Spleen (tissue), 11 donors: ENCODE measurements around the gene AGXT2. TPM values are rescaled to one million over a fixed set of nuclear protein-coding genes. Genes with fewer than 3 reads are reported as not detected.

Source experiments
- DNase-seq: peaks from one replicate; pipeline ENCODE4 v3.0.0-alpha.2; 2020
- H3K27ac ChIP-seq, 8 donors: fragments of 200-600 bp; sonication (generic) in 7 of 8; 1 replicate in 4 of 8; 2 replicates in 4 of 8; pipeline versions ENCODE4 v1.5.0 to v1.8.0; 2016 to 2021; ENCODE audit warnings: inconsistent platforms in 4 of 8, mild to moderate bottlenecking in 4 of 8, moderate library complexity in 1 of 8
- H3K27me3 ChIP-seq, 7 donors: fragments of 200-600 bp; sonication (generic) in 6 of 7; replicated peaks in 1 of 7; 1 replicate in 4 of 7; 2 replicates in 3 of 7; pipeline versions ENCODE4 v1.5.0 to v1.8.0; 2016 to 2021; ENCODE audit warnings: inconsistent platforms in 3 of 7, mild to moderate bottlenecking in 1 of 7
- H3K36me3 ChIP-seq, 6 donors: fragments of 200-600 bp; sonication (generic) in 5 of 6; 1 replicate in 4 of 6; 2 replicates in 2 of 6; pipeline versions ENCODE4 v1.5.0 to v1.8.0; 2016 to 2021; ENCODE audit warnings: inconsistent platforms in 2 of 6
- H3K4me1 ChIP-seq, 6 donors: fragments of 200-600 bp; sonication (generic) in 5 of 6; 1 replicate in 3 of 6; 2 replicates in 3 of 6; pipeline versions ENCODE4 v1.5.0 to v1.8.0; 2016 to 2021; ENCODE audit warnings: inconsistent platforms in 3 of 6
- H3K4me3 ChIP-seq, 8 donors: fragments of 200-600 bp; sonication (generic) in 7 of 8; 1 replicate in 4 of 8; 2 replicates in 4 of 8; pipeline versions ENCODE4 v1.5.0 to v1.8.0; 2016 to 2021; ENCODE audit warnings: inconsistent platforms in 4 of 8, mild to moderate bottlenecking in 4 of 8, moderate library complexity in 2 of 8
- H3K9me3 ChIP-seq, 8 donors: fragments of 200-600 bp; sonication (generic) in 7 of 8; 1 replicate in 4 of 8; 2 replicates in 4 of 8; pipeline versions ENCODE4 v1.5.0 to v1.8.0; 2016 to 2021; ENCODE audit warnings: inconsistent platforms in 4 of 8
- POLR2A ChIP-seq, 3 donors: fragments of 450-650 bp; IDR thresholded peaks; one replicate each; pipeline ENCODE4 v1.5.1; 2017; ENCODE audit warnings: antibody characterized with exemption in 3 of 3, mild to moderate bottlenecking in 1 of 3
- POLR2AphosphoS5 ChIP-seq, 3 donors: sonication (generic); formaldehyde crosslinking; IDR thresholded peaks; one replicate each; pipeline ENCODE4 v1.5.1; 2017; ENCODE audit warnings: antibody characterized with exemption in 3 of 3
- WGBS, 5 donors: extraction: QIAGEN DNeasy Blood & Tissue Kit in 3 of 5; methylation state at CpG; one replicate each; pipeline versions ENCODE4 v1.1.5 to v1.1.7; 2013 to 2018; 5-methylcytosine and 5-hydroxymethylcytosine counted together
- intact Hi-C: fragments of 100-400 bp; cut with DNase I; formaldehyde crosslinking; loops from one replicate; pipeline ENCODE4 v1.15.0; 2023; ENCODE audit warnings: low total_unique reads
- polyA plus RNA-seq, 3 donors: library from polyadenylated mRNA; stranded (reverse); fragments of 200-250 nt; gene quantifications; one replicate each; pipeline ENCODE4 v1.2.1, GENCODE V29; 2013
- total RNA-seq, 7 donors: library from RNA; depleted of rRNA in 3 of 7; stranded (reverse); fragments of >200 nt in 3 of 7; fragmentation: NEBNext Ultra II Directional in 4 of 7; extraction: Animal tissue kit (Norgen Biotek cat#: 25700) in 4 of 7; gene quantifications; one replicate each; pipeline versions ENCODE4 v1.1.0 to v1.2.1, GENCODE V29; 2016 to 2021
- TF ChIP-seq, protein P1 (sequence below), 11 experiments: fragments of 200-600 bp in 7 of 11; fragments of 450-650 bp in 4 of 11; sonication (generic) in 4 of 11; IDR thresholded peaks in 8 of 11; conservative IDR thresholded peaks in 3 of 11; 1 replicate in 7 of 11; 2 replicates in 4 of 11; pipeline versions ENCODE4 v1.4.0 to v1.8.0; 2016 to 2021; ENCODE audit warnings: antibody characterized with exemption in 11 of 11, inconsistent platforms in 4 of 11, mild to moderate bottlenecking in 1 of 11
- donor health status: healthy with polysubstance abuse.
- donor health status: DM: no; HTN: no; CAD: no; lungs with moderate emphysema.
- donor health status: DM: no; HTN: no; CAD: no.
- donor health status: Bipolar disorder and iron deficiency.
- donor health status: healthy.
- donor health status: DM: no; HTN: no; CAD: no.
- donor health status: DM: yes; HTN: yes; CAD: no.

The AGXT2 gene
- total and polyA plus RNA-seq, 10 donors = not detected

DNA sequence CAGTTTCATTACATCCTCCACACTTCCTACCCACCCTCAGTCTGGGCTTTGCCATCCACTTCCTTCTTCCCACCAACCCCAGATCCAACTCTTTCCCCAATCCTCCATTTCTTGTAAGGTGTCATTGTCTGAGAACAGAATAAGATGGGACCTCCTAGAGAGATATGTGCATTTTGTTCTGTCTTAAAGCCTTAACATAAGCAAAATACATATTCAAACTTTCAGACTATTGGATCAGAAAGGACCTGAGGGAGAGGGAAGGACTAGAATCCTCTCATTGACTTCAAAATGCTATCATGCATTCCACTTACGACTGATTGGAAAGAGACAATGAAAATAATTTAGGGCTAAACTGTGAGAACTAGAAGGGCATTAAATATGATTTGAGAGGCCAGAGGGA, 43.0 kb downstream of the AGXT2 start:
- H3K4me1 ChIP-seq = peaks cover 0 to 6% (median 0%) of the 10 kb centered on the region in 6 donors
- peaks cover 0 to 31% (median 0%) of the 10 kb centered on the region in 7 donors for H3K27me3 ChIP-seq
- intact Hi-C loops = loop anchor here (5.0 kb wide), 1 partner anchor 532 kb away; no protein-coding TSS in a partner anchor
- no peak overlapping the region for H3K4me3 ChIP-seq
- no peak for DNase-seq
- no peaks in the 10 kb centered on the region for H3K9me3 ChIP-seq
- H3K27ac ChIP-seq = no peak overlapping the region
- H3K36me3 ChIP-seq = no peaks in the 10 kb centered on the region
- WGBS, 5 donors = 85 to 94% (median 91%) methylated on average over 1 of the region's 1 CpG
- no peak for TF ChIP-seq POLR2AphosphoS5 (IDR thresholded peaks at IDR 0.05)
- no peak for TF ChIP-seq POLR2A (IDR thresholded peaks at IDR 0.05)
- TF ChIP-seq, protein P1, sequence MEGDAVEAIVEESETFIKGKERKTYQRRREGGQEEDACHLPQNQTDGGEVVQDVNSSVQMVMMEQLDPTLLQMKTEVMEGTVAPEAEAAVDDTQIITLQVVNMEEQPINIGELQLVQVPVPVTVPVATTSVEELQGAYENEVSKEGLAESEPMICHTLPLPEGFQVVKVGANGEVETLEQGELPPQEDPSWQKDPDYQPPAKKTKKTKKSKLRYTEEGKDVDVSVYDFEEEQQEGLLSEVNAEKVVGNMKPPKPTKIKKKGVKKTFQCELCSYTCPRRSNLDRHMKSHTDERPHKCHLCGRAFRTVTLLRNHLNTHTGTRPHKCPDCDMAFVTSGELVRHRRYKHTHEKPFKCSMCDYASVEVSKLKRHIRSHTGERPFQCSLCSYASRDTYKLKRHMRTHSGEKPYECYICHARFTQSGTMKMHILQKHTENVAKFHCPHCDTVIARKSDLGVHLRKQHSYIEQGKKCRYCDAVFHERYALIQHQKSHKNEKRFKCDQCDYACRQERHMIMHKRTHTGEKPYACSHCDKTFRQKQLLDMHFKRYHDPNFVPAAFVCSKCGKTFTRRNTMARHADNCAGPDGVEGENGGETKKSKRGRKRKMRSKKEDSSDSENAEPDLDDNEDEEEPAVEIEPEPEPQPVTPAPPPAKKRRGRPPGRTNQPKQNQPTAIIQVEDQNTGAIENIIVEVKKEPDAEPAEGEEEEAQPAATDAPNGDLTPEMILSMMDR (IDR thresholded peaks at IDR 0.05 in 8 of 11, conservative IDR thresholded peaks at IDR 0.05 in 3 of 11) = no peak

DNA sequence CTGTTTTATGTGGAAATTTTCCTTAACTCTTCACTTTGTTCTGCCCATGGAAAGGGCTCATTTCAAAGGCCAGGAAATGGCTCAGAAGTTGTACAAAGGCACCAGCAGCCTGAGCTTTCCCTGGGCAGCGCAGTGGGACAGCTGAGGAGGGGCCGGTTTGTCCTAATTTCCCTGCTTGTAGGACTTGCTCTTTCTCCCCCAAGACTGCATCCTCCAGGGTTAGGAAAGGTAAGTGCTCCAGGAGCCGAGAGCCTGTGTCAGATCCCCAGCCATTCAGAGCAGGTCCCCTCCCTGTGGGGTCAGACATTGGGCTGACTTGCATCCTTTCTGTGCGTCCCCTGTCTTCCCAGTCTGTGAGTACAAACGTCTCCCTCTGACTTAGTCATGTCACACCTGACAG, 43.5 kb downstream of the AGXT2 start:
- TF ChIP-seq, protein P1 (IDR thresholded peaks at IDR 0.05 in 8 of 11, conservative IDR thresholded peaks at IDR 0.05 in 3 of 11) = no peak
- TF ChIP-seq POLR2AphosphoS5 (IDR thresholded peaks at IDR 0.05) = no peak
- no peak for DNase-seq
- intact Hi-C loops = loop anchor here (5.0 kb wide), 1 partner anchor 532 kb away; no protein-coding TSS in a partner anchor
- H3K4me1 ChIP-seq = peaks cover 0 to 6% (median 0%) of the 10 kb centered on the region in 6 donors
- no peaks in the 10 kb centered on the region for H3K9me3 ChIP-seq
- 67 to 80% (median 76%) methylated on average over 5 of the region's 5 CpGs for WGBS, 5 donors
- no peak overlapping the region for H3K4me3 ChIP-seq
- no peaks in the 10 kb centered on the region for H3K36me3 ChIP-seq
- no peak overlapping the region for H3K27ac ChIP-seq
- peaks cover 0 to 31% (median 0%) of the 10 kb centered on the region in 7 donors for H3K27me3 ChIP-seq

- no peak for DNase-seq
- Histone ChIP-seq H3K9me3 (no peaks in the 10 kb centered on the region), H3K27me3 (peaks cover 0 to 31% (median 0%) of the 10 kb centered on the region in 7 donors), H3K4me1 (peaks cover 0 to 6% (median 0%) of the 10 kb centered on the region in 6 donors), H3K27ac (no peak overlapping the region), H3K4me3 (no peak overlapping the region), H3K36me3 (no peaks in the 10 kb centered on the region)
- TF ChIP-seq POLR2A (IDR thresholded peaks at IDR 0.05) (no peak), POLR2AphosphoS5 (IDR thresholded peaks at IDR 0.05) (no peak)
- TF ChIP-seq, protein P1 (IDR thresholded peaks at IDR 0.05 in 8 of 11, conservative IDR thresholded peaks at IDR 0.05 in 3 of 11) = peak; percentile 45 to 77 (median 67)
- intact Hi-C loops = loop anchor here (5.0 kb wide), 1 partner anchor 531 kb away; no protein-coding TSS in a partner anchor
- WGBS, 5 donors = 45 to 55% (median 48%) methylated on average over 18 of the region's 18 CpGs
Observed at GRCh38 chr5:35003018-35003957, 44.5 kb downstream of the AGXT2 start.

- TF ChIP-seq POLR2A (IDR thresholded peaks at IDR 0.05) = no peak
- no peak for TF ChIP-seq POLR2AphosphoS5 (IDR thresholded peaks at IDR 0.05)
- TF ChIP-seq, protein P1 (IDR thresholded peaks at IDR 0.05 in 8 of 11, conservative IDR thresholded peaks at IDR 0.05 in 3 of 11) = no peak
- no peaks in the 10 kb centered on the region for H3K36me3 ChIP-seq
- H3K27ac ChIP-seq = no peak overlapping the region
- peaks cover 0 to 6% (median 0%) of the 10 kb centered on the region in 6 donors for H3K4me1 ChIP-seq
- intact Hi-C loops = loop anchor here (5.0 kb wide), 1 partner anchor 530 kb away; no protein-coding TSS in a partner anchor
- DNase-seq = no peak
- H3K27me3 ChIP-seq = peaks cover 0 to 31% (median 0%) of the 10 kb centered on the region in 7 donors
- H3K9me3 ChIP-seq = no peaks in the 10 kb centered on the region
- H3K4me3 ChIP-seq = no peak overlapping the region
- 94 to 97% (median 95%) methylated on average over 6 of the region's 6 CpGs for WGBS, 5 donors
Observed at GRCh38 chr5:35002459-35002858, 45.3 kb downstream of the AGXT2 start.
